ENCODE measurements around the gene ZNF763.
A peak's percentile ranks its signal among the peaks of the same experiment; 100 is the strongest.
"Not testable (repeated sequence)": the region's sequence is repeated elsewhere in the genome, so short reads cannot be mapped to it uniquely, and the experiment has no call there.

Gene ZNF763

GRCh38 chr19:11973019-11973810, 8.4 kb downstream of the ZNF763 start:
- DNase-seq = no peak

GRCh38 chr19:11978492-11979100, 13.8 kb downstream of the ZNF763 start:
- no peak for DNase-seq

GRCh38 chr19:11979527-11979926, 14.7 kb downstream of the ZNF763 start:
- DNase-seq = no peak

- no peak for DNase-seq
Measured at GRCh38 chr19:11982526-11982925, 17.7 kb downstream of the ZNF763 start.

GRCh38 chr19:11984986-11985385, 20.1 kb downstream of the ZNF763 start:
- DNase-seq = peak in 1 of 2 experiments; percentile 17

GRCh38 chr19:11986754-11987153, 21.9 kb downstream of the ZNF763 start:
- no peak for DNase-seq

- DNase-seq = peak; percentile 96 to 97
Measured at GRCh38 chr19:11987405-11988281, 22.8 kb downstream of the ZNF763 start.

- DNase-seq = no peak
Measured at GRCh38 chr19:11989112-11989456, 24.2 kb downstream of the ZNF763 start.

GRCh38 chr19:11991921-11992320, 27.1 kb downstream of the ZNF763 start:
- not testable (repeated sequence) for DNase-seq

- peak in 1 of 2 experiments; percentile 5 for DNase-seq
Measured at GRCh38 chr19:11995174-11995573, 30.3 kb downstream of the ZNF763 start.

- peak in 1 of 2 experiments; percentile 33 for DNase-seq
Measured at GRCh38 chr19:12000152-12000981, 35.5 kb downstream of the ZNF763 start.

- DNase-seq = no peak
Measured at GRCh38 chr19:12015015-12015752, 50.3 kb downstream of the ZNF763 start.

GRCh38 chr19:12015753-12016116, 50.9 kb downstream of the ZNF763 start:
- DNase-seq = no peak

Measured in activated CD4-positive, alpha-beta T cell treated with anti-CD3 and anti-CD28 coated beads, Interleukin-2, amount 50 U/mL, for 48 hours (primary cell).